Stimulated activated CD4-positive, alpha-beta T cell treated with anti-CD3 and anti-CD28 coated beads, Interleukin-1b, Interleukin-23, amount 100 ng/mL, for 48 hours (primary cell): Measurements from ENCODE around the gene TMPRSS15.

ENCODE experiments used
- DNase-seq: peaks from one replicate; pipeline ENCODE4 v3.0.0-alpha.2; 2020

Gene TMPRSS15

GRCh38 chr21:18340387-18340942 lies 63.1 kb downstream of the TMPRSS15 start:
- DNase-seq, result no peak

GRCh38 chr21:18335651-18336236 lies 67.8 kb downstream of the TMPRSS15 start:
- DNase-seq, result no peak

- DNase-seq, result no peak
Measured at GRCh38 chr21:18334066-18334465, 69.5 kb downstream of the TMPRSS15 start.

- no peak for DNase-seq
Measured at GRCh38 chr21:18318156-18318555, 85.4 kb downstream of the TMPRSS15 start.

GRCh38 chr21:18298228-18298627 lies 105.4 kb downstream of the TMPRSS15 start:
- DNase-seq, result no peak

GRCh38 chr21:18294100-18294499 lies 109.5 kb downstream of the TMPRSS15 start:
- DNase-seq, result no peak

- no peak for DNase-seq
Measured at GRCh38 chr21:18289876-18290275, 113.7 kb downstream of the TMPRSS15 start.

GRCh38 chr21:18285379-18285778 lies 118.2 kb downstream of the TMPRSS15 start:
- DNase-seq, result no peak

GRCh38 chr21:18275781-18276180 lies 127.8 kb downstream of the TMPRSS15 start:
- DNase-seq, result no peak

GRCh38 chr21:18274370-18274769 lies 129.2 kb downstream of the TMPRSS15 start:
- DNase-seq, result no peak

- DNase-seq, result no peak
Measured at GRCh38 chr21:18273400-18273799, 130.2 kb downstream of the TMPRSS15 start.

GRCh38 chr21:18269856-18270255 lies 133.7 kb downstream of the TMPRSS15 start:
- DNase-seq, result no peak

- no peak for DNase-seq
Measured at GRCh38 chr21:18268906-18269305, 134.7 kb downstream of the TMPRSS15 start.

GRCh38 chr21:18267496-18267895 lies 136.1 kb downstream of the TMPRSS15 start:
- no peak for DNase-seq

- DNase-seq, result no peak
Measured at GRCh38 chr21:18265944-18266343, 137.6 kb downstream of the TMPRSS15 start.

GRCh38 chr21:18253799-18254198 lies 149.8 kb downstream of the TMPRSS15 start:
- no peak for DNase-seq

- no peak for DNase-seq
Measured at GRCh38 chr21:18253221-18253620, 150.4 kb downstream of the TMPRSS15 start.

GRCh38 chr21:18252680-18253079 lies 150.9 kb downstream of the TMPRSS15 start:
- no peak for DNase-seq

- DNase-seq, result no peak
Measured at GRCh38 chr21:18252256-18252655, 151.3 kb downstream of the TMPRSS15 start.

GRCh38 chr21:18251065-18251464 lies 152.5 kb downstream of the TMPRSS15 start:
- DNase-seq, result no peak

- DNase-seq, result no peak
Measured at GRCh38 chr21:18249672-18250071, 153.9 kb downstream of the TMPRSS15 start.

- no peak for DNase-seq
Measured at GRCh38 chr21:18248171-18248570, 155.4 kb downstream of the TMPRSS15 start.

- no peak for DNase-seq
Measured at GRCh38 chr21:18245464-18245967, 158.1 kb downstream of the TMPRSS15 start.

GRCh38 chr21:18244671-18245463 lies 158.7 kb downstream of the TMPRSS15 start, which contains the start of gene CHODL:
CHODL (plus strand) TSS chr21:18244833; CDS start chr21:18245224, 391 bp downstream.
- no peak for DNase-seq
